ENCODE measurements around the gene ARHGAP9.

DNA sequence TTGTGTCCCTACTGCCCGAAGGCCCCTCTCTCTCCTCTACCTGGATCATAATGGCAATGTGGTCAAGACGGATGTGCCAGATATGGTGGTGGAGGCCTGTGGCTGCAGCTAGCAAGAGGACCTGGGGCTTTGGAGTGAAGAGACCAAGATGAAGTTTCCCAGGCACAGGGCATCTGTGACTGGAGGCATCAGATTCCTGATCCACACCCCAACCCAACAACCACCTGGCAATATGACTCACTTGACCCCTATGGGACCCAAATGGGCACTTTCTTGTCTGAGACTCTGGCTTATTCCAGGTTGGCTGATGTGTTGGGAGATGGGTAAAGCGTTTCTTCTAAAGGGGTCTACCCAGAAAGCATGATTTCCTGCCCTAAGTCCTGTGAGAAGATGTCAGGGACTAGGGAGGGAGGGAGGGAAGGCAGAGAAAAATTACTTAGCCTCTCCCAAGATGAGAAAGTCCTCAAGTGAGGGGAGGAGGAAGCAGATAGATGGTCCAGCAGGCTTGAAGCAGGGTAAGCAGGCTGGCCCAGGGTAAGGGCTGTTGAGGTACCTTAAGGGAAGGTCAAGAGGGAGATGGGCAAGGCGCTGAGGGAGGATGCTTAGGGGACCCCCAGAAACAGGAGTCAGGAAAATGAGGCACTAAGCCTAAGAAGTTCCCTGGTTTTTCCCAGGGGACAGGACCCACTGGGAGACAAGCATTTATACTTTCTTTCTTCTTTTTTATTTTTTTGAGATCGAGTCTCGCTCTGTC lies 22.8 kb downstream of the ARHGAP9 start:
- TF ChIP-seq, protein P1, sequence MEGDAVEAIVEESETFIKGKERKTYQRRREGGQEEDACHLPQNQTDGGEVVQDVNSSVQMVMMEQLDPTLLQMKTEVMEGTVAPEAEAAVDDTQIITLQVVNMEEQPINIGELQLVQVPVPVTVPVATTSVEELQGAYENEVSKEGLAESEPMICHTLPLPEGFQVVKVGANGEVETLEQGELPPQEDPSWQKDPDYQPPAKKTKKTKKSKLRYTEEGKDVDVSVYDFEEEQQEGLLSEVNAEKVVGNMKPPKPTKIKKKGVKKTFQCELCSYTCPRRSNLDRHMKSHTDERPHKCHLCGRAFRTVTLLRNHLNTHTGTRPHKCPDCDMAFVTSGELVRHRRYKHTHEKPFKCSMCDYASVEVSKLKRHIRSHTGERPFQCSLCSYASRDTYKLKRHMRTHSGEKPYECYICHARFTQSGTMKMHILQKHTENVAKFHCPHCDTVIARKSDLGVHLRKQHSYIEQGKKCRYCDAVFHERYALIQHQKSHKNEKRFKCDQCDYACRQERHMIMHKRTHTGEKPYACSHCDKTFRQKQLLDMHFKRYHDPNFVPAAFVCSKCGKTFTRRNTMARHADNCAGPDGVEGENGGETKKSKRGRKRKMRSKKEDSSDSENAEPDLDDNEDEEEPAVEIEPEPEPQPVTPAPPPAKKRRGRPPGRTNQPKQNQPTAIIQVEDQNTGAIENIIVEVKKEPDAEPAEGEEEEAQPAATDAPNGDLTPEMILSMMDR (IDR thresholded peaks at IDR 0.05): no peak
- no peak for TF ChIP-seq POLR2A (IDR thresholded peaks at IDR 0.05)

Data from vagina (tissue), 2 donors.